Glutamatergic neuron (in vitro differentiated cells): ENCODE measurements around the gene SPR. TPM values are rescaled to one million over a fixed set of nuclear protein-coding genes. Genes with fewer than 3 reads are reported as not detected.

ENCODE experiments used
- DNase-seq: peaks from one replicate; pipeline ENCODE4 v3.0.0; 2022
- H3K27ac Mint-ChIP-seq: one replicate; pipeline ENCODE4 v1.8.0; 2020; ENCODE audit warnings: mild to moderate bottlenecking, mixed read lengths, inconsistent platforms; ENCODE audit not compliant: unreplicated experiment
- H3K27me3 Mint-ChIP-seq: one replicate; pipeline ENCODE4 v1.8.0; 2020; ENCODE audit warnings: mild to moderate bottlenecking, moderate library complexity, mixed read lengths, inconsistent platforms; ENCODE audit not compliant: unreplicated experiment
- H3K36me3 Mint-ChIP-seq: one replicate; pipeline ENCODE4 v1.8.0; 2020; ENCODE audit warnings: mild to moderate bottlenecking, mixed read lengths, inconsistent platforms; ENCODE audit not compliant: unreplicated experiment
- H3K4me1 Mint-ChIP-seq: one replicate; pipeline ENCODE4 v1.8.0; 2020; ENCODE audit warnings: mild to moderate bottlenecking, low read depth, mixed read lengths, inconsistent platforms; ENCODE audit not compliant: unreplicated experiment
- H3K4me3 Mint-ChIP-seq: one replicate; pipeline ENCODE4 v1.8.0; 2020; ENCODE audit warnings: mild to moderate bottlenecking, mixed read lengths, inconsistent platforms; ENCODE audit not compliant: unreplicated experiment
- H3K9me3 Mint-ChIP-seq: one replicate; pipeline ENCODE4 v1.8.0; 2020; ENCODE audit warnings: mild to moderate bottlenecking, moderate library complexity, mixed read lengths, inconsistent platforms; ENCODE audit not compliant: unreplicated experiment
- total RNA-seq: library from RNA; stranded (reverse); fragmentation: NEBNext Ultra II Directional; extraction: Animal tissue kit (Norgen Biotek cat#: 25700); gene quantifications from one replicate; pipeline ENCODE4 v1.2.1, GENCODE V29; 2021; ENCODE audit not compliant: unreplicated experiment
- TF ChIP-seq, protein P1 (sequence below): fragments of 200-600 bp; sonication (generic); IDR thresholded peaks from one replicate; pipeline ENCODE4 v1.5.0; 2021; ENCODE audit not compliant: partially characterized antibody, unreplicated experiment

Gene SPR
- total RNA-seq, 1 donor from 2014 or later = 1.7 TPM

DNA sequence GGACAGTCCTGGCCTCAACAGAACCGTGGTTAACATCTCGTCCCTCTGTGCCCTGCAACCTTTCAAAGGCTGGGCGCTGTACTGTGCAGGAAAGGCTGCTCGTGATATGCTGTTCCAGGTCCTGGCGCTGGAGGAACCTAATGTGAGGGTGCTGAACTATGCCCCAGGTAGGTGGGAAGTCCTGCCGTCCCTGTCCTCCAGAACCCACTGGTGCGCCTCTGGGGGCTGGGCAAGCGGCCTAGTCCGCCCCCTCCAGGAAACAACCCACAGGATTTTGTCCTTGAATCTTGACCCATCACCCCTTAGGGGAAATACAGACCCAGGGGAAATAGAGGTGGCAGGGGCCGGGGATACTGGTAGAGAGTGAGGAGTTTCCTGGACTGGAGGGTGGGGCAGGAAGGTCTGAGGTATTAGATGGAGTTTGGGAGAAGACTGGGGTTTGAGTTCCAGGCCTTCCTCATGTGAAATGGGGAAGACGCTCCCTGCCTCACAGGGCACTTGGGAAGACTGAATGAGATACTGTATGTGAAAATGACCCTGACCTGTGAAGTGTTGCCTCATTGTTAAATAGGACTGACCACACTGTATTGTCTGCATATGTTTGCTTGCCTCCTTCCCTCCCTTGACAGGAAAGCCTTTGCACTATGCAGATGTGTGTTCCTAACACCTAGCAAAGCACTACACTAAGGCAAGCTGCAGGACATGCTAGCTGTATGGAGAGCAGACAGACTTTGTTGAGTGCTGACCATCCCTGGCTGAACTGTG, 1.4 kb downstream of the SPR start:
- peaks cover 13% of the 10 kb centered on the region for H3K27me3 Mint-ChIP-seq
- H3K4me3 Mint-ChIP-seq = no peak overlapping the region
- peaks cover 2% of the 10 kb centered on the region for H3K4me1 Mint-ChIP-seq
- H3K36me3 Mint-ChIP-seq = no peaks in the 10 kb centered on the region
- peaks cover 8% of the 10 kb centered on the region for H3K9me3 Mint-ChIP-seq
- H3K27ac Mint-ChIP-seq = no peak overlapping the region
- TF ChIP-seq, protein P1, sequence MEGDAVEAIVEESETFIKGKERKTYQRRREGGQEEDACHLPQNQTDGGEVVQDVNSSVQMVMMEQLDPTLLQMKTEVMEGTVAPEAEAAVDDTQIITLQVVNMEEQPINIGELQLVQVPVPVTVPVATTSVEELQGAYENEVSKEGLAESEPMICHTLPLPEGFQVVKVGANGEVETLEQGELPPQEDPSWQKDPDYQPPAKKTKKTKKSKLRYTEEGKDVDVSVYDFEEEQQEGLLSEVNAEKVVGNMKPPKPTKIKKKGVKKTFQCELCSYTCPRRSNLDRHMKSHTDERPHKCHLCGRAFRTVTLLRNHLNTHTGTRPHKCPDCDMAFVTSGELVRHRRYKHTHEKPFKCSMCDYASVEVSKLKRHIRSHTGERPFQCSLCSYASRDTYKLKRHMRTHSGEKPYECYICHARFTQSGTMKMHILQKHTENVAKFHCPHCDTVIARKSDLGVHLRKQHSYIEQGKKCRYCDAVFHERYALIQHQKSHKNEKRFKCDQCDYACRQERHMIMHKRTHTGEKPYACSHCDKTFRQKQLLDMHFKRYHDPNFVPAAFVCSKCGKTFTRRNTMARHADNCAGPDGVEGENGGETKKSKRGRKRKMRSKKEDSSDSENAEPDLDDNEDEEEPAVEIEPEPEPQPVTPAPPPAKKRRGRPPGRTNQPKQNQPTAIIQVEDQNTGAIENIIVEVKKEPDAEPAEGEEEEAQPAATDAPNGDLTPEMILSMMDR = no peak
- no peak for DNase-seq

DNA sequence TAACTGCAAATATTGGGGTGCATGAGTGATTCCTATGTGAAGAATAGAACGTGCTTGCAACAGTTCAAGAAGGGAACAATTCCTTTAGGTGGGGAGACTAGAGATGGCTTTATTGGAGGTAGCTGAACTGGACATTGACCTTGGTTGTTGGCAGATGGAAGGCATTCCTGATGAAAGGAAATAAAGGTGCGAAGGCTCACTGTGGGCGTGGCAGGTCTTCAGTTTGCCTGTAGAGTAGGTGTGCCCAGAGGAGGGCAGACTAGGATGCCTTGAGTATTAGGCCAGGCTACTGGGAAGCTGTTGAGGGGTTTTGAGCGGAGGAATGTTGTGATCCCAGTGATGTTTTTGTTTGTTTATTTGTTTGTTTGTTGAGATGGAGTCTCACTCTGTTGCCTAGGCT, 2.8 kb downstream of the SPR start:
- H3K4me1 Mint-ChIP-seq = peaks cover 7% of the 10 kb centered on the region
- peaks cover 18% of the 10 kb centered on the region for H3K27me3 Mint-ChIP-seq
- no peak overlapping the region for H3K27ac Mint-ChIP-seq
- TF ChIP-seq, protein P1 = no peak
- no peaks in the 10 kb centered on the region for H3K36me3 Mint-ChIP-seq
- no peak overlapping the region for H3K4me3 Mint-ChIP-seq
- peaks cover 8% of the 10 kb centered on the region for H3K9me3 Mint-ChIP-seq
- DNase-seq = no peak

DNA sequence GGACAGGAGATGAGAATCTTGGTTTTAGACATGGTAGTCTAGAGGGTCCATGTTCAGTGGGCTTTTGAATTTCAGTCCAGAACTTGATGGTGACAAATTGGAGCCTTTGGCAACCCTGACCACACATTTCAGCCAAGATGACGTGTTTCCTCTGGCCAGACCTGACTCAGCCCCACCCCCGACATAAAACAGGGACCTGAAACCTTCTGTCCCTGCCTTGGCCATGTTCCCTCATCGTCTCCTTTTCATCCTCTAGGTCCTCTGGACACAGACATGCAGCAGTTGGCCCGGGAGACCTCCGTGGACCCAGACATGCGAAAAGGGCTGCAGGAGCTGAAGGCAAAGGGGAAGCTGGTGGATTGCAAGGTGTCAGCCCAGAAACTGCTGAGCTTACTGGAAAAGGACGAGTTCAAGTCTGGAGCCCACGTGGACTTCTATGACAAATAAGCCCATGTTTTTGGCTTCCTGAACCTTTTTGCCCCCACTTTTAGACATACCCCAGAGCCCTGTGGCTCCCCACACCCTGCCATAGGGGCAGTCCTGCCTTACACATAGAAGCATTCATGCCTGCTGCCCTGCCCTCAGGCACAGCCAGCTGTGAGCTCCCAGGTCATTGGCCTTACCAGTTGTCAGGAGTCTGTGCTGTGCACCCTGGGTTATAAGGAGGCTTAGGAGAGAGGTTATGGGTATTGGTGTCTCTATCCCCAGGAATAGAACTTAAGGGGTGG, 4.0 kb downstream of the SPR start:
- no peak overlapping the region for H3K27ac Mint-ChIP-seq
- peaks cover 14% of the 10 kb centered on the region for H3K4me1 Mint-ChIP-seq
- peaks cover 11% of the 10 kb centered on the region for H3K9me3 Mint-ChIP-seq
- no peaks in the 10 kb centered on the region for H3K36me3 Mint-ChIP-seq
- no peak for DNase-seq
- TF ChIP-seq, protein P1 = no peak
- H3K4me3 Mint-ChIP-seq = no peak overlapping the region
- H3K27me3 Mint-ChIP-seq = peaks cover 20% of the 10 kb centered on the region

DNA sequence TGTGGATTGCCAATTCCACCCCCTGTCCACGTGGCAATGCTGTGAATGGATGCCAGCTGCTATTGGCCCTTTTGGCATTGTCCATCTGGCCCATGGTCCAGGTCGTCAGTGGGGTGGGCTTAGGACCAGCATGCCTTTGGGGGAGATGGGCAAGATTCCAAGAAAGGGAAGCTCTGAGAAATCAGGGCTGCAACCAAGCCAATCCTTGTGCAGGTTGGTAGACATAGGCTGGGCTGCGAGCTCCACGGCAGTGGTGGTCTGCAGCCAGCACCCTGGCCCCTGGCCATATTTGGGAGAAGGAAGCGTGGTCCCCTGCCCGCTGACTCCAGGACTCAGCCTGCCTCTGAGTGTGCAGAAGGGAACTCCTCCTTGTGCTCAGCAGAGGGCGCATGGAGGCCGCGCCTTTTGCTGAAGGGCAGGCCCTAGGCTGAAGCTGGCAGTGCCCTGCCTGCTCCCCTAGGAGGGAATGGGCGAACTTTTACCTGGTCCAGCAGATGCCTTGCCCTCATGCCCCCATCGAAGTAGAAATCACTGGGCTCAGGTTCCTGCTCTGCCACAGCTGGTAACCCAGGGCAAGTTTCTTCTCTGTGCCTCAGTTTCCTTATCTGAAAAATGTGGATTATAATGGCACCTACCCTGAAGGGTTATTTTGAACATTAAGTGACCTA, 5.4 kb downstream of the SPR start:
- H3K27ac Mint-ChIP-seq = no peak overlapping the region
- DNase-seq = peak; percentile 80
- peaks cover 11% of the 10 kb centered on the region for H3K9me3 Mint-ChIP-seq
- peaks cover 14% of the 10 kb centered on the region for H3K4me1 Mint-ChIP-seq
- no peak overlapping the region for H3K4me3 Mint-ChIP-seq
- H3K27me3 Mint-ChIP-seq = peaks cover 20% of the 10 kb centered on the region
- TF ChIP-seq, protein P1 = peak; percentile 63
- no peaks in the 10 kb centered on the region for H3K36me3 Mint-ChIP-seq
